Activated CD4-positive, alpha-beta T cell treated with anti-CD3 and anti-CD28 coated beads, Interleukin-2, amount 50 U/mL, for 48 hours (primary cell): ENCODE results near the gene MED25.

Experiments
- DNase-seq, 2 experiments: peaks; one replicate each; pipeline ENCODE4 v3.0.0-alpha.2; 2020

Gene MED25

DNA sequence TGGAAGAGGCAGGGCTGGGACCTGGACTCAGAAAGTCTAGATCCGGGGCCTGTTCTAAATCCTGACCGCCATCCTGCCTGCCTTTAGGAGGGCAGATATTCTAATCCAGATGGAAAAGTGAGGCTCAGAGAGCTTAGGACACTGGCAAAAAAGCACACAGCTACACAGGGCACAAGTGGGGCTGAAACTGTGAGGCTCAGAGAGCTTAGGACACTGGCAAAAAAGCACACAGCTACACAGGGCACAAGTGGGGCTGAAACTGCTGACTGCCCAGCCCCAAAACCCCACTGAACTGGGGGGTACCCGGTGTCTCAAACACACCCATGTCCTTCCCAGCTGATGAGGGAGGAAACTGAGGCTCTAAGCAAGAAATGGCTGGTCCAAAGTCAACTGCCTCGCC is 57.1 kb downstream of the MED25 start:
- DNase-seq = no peak

DNA sequence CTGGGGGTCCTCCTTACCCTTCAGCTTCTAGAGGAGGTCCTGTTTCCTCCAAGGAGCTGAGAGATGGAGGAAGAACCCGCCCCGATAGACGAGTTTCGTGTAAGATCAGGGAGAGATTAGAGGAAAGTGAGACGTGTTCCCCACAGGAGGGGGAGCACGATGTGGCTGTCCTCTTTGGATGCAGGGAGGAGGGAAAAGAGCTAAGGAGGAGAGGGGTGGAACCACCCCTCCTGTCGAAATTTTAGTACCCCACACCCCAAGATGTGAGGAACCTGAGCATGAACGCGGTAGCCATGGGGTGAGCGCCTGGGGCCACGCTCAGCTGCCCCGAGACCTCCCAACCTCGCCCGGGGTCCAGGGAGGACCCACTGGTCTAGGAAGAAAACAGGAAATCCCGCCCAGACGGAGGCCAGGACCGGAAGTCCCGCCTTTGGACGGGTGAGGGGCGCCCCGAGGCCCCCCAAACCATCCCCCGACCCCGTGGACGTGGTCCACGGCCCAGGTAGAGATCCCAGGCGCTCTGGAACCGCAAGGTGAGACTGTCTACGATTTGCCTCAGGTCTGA is 57.9 kb downstream of the MED25 start:
- DNase-seq = peak; percentile 67 to 74

DNA sequence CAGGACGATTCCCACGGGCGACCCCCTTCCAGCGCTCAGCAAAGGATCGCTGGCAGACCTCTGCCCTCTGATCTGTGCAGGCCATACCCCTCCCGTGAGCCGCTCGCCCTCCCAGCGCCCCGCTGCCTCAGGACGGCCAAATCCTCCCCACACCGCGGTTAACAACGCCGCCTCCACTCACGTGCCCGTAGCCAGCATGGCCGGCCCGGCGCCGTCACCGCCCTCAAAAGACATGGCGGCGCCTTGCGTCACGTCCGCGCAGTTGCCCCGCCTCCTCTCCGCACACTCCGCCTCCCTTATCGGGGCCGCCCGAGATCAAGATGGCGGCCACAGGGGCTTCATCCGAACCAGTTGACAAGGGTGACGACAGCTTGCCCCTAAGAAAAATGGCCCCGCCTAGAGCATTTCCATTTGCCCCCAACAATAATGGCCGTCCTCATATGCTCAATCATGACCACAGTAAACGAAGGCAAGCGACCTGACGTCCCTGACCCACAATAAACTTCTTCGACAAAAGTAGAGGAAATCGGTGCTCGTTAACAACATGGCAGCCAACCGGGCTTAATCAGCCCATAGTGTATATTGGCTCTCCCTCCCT is 58.4 kb downstream of the MED25 start:
- DNase-seq = peak; percentile 98

DNA sequence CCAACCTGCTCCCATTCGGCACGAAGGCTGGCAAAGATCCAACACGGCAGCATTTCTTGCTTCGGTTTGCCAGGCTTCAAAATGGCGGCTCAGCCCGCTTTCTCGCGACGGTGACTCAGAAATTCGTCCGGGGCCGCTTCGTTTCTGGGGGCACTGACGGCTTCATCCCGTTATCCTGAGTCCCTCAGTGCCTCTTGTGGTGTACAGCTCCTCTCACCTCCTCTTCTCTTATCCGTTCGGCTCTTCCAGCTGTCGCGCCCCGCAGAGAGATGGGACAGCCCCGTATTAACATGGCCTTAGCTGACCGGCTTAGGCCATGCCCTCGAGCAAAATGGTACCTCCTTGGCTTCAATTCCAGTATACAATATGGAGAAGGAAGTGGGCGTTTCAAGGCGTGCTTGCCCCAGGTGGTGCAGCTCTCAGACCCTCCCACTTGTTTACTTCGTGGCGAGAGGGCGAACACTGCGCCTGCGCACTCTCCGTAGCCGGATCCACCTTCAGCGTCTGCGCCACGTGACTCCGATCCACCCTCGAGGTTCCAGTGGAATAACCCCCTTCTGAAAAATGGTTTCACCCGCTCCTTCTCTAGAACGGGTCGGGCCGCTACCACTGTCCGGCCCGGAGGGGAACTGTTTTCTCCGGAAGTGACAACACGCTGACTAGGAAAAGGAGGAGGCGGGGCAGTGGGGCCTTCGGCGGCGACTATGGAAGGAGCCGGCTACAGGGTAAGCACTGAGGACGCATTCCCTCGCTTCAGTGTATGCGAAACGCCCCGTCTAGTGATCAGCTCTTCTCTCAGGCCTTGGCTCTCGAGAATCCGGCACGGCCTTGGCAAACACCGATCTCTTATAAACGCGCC is 59.2 kb downstream of the MED25 start, which contains the start of the genes AKT1S1 and TBC1D17:
AKT1S1 (minus strand) TSS at position 336 of the 859 bp plus-strand sequence. CDS start 4,060 bp downstream, outside the sequence.
TBC1D17 (plus strand) TSS at position 683 of the 859 bp plus-strand sequence; CDS start at position 705, 22 bp downstream.
- peak; percentile 96 to 98 for DNase-seq

DNA sequence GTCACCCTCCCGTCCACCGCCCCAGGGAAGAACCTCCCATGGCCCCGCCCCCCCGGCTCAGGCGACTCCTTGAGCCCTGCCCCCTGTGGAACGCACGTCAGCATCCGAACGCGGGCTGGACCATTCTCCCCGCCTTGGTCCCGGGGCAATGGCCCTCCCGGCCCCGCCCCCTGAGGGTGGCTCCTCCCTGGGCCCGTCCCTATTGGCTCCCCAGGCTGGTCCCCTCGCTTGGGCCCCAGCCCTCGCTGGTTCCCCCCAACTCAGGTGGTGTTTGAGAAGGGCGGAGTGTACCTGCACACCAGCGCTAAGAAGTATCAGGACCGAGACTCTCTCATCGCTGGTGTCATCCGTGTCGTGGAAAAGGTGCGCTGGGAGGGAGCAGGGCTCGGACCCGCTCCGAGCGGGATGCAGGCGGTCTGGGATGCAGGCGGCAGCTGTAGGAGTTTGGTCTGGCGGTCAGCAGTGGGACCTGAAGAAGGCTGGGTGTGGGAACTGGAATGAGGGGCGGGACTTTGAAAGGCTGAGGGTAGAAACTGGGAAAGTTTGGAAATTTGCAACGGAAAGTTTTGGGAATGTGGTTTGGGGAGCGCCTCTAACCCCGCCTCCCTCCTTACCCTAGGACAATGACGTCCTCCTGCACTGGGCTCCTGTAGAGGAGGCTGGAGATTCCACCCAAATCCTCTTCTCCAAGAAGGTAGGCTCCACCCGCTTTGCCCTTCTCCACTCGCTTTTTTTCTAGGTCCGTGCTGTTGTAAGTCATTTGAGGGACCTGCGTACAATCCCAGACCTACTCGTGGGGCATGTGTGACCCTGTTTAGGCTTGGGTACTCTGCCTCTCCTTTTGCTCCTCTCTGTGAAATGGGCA is 60.0 kb downstream of the MED25 start:
- peak; percentile 100 for DNase-seq

DNA sequence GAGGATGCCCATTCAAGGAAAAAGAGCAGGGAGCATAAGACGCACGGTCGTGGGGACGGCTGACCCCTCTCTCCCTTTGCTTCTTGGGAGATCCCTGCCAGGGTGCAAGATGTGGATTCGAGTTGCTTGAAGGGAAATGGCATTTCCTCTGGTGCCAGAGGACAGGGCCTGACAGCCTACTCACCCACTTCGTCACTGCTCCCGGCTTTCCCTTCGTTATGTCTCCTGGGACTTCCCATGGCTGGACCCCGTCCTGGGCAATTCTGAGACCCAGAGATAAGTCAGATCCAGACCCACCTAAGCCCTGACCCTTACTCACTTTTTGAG is 60.6 kb downstream of the MED25 start:
- DNase-seq = no peak

DNA sequence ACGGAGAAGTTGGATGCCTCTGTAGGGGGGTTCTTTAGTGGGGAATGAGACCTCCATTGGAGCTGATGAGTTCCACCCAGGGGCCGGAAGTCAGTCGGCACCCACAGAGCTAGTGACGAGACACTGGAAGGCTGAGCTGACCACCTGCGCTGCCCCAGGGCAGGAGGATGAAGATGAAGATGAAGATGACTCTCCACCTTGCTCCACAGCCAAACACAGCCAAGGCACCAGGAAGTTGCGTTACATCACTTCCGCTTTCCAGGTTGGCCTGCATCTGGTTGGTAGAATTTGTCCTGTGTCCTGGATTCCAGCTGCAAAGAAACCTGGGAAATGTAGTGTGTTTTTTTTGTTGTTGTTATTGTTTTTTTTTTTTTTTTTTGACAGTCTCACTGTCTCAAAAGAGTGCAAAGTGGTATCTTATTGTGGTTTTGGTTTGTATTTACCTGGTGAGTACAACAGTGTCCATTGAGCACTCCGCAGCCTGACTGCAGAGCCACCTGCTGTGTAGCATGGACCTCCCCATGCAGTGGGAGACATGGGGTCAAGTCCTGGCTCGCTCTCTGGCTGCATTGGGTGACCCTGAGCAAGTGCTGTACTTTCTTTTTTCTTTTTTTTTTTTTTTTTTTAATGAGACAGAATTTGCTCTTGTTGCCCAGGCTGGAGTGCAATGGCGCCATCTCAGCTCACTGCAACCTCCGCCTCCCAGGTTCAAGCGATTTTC is 61.3 kb downstream of the MED25 start:
- DNase-seq = no peak

DNA sequence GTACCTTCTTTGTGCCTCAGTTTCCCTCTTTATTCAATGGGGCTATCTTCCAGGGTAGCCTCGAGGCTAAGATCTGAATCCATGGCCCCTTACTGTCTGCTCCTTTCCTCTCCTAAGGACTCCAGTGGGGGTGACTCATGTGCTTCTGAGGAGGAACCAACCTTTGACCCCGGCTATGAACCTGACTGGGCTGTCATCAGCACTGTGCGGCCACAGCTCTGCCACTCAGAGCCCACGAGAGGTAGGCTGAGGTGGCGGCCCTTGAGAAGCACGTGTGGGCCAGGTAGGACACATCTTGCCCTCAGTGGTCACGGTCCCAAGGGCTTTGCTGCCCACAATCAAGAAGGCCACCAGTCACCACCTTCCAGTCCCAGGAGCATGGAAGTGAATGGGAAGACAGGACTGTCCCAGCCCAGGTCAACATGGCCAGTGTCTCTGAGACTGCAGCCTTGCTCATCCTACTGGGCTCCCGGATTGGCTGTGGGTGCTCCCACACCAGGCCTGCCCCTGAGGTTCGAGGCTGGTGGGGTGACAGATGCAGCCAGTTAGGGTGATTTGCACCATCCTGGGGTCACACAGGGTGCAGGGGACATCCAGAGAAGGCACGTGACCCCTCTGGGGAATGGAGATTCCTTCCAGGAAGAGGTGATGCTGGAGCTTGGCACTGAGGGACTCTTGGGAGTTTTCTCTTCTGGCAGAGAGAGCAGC is 62.2 kb downstream of the MED25 start:
- DNase-seq = no peak

DNA sequence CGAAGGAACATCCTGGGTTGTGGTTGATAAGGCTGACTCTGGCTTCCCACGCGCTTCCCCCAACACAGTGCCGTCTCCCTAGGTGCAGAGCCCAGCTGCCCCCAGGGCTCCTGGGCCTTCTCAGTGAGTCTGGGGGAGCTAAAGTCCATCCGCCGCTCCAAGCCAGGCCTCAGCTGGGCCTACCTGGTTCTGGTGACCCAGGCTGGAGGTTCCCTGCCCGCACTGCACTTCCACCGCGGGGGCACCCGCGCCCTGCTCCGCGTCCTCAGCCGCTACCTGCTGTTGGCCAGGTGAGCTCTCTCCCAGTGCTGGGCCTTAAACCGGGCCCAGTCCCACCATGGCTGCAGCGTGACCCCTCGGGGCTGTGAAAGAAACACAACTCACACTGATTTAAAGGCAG is 63.1 kb downstream of the MED25 start:
- DNase-seq = no peak

DNA sequence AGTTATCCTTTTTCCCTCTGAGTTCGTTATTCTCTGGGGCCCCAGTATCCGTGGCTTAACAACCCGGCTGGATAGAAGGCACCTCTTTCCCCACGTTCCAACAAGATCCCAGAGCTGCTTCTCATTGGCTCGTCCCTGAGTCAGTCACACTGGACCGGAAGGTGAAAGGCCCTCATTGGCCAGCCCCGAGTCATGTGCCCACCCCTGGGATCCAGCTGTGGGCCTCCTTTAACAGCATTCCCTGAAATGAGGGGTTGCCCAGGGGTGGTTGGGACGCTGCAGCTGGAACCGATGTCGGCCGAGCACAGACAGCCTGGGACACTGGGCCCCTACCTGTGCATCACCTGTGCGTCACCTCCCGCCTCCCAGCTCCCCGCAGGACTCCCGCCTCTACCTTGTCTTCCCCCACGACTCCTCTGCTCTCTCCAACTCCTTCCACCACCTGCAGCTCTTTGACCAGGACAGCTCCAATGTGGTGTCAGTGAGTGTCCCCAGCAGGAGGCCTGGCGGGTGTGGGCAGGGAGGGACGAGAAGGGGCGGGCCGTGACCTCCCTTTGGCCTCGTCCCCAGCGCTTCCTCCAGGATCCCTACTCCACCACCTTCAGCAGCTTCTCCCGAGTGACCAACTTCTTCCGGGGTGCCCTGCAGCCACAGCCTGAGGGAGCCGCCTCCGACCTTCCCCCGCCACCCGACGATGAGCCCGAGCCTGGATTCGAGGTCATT is 63.7 kb downstream of the MED25 start:
- DNase-seq = no peak

DNA sequence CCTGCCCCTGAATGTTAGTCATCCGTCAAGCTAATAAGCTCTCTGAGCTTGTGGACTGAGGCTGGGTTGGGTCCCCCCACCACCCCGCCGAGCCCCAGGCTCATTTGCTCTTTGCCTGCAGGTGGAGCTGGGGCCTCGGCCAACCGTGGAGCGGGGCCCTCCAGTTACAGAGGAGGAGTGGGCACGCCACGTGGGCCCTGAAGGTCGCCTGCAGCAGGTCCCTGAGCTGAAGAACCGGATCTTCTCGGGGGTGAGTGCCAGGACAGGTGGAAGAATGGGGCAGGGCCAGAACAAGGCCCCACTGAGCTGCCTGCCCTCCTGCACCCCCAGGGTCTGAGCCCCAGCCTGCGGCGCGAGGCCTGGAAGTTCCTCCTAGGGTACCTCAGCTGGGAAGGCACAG is 64.6 kb downstream of the MED25 start:
- DNase-seq = no peak

DNA sequence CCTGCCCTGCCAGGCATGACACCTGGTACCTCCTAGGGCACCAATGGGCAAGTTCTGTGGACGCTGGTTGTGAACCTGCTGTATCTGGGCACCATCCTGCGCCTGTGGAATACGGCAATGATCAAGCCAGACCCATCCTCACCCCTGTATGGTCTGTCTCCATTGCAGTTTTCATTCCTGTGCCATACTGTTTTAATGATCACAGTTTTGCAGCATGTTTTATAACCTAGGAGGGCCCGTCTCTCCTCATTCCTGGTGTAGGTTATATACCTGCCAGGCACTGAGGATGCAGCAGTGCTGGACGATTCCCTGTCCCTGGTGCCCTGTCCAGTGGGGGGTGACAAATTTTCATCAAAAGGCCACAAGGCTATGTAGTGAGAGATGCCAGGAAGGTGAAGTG is 65.0 kb downstream of the MED25 start:
- no peak for DNase-seq

DNA sequence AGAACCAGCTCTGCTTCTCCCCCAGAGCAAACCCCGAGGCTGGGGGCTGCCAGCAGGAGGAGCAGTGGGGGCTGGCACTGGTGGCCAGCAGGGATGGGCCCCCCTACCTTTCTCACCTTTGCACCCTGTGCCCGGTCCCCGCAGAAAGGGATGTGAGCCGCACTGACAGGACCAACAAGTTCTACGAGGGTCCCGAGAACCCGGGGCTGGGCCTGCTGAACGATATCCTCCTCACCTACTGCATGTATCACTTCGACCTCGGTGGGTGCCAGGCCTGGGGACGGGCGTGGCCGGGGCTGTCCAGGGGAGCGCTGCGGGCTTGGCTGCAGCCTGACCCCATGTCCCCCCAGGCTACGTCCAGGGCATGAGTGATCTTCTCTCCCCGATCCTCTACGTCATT is 66.0 kb downstream of the MED25 start:
- no peak for DNase-seq

DNA sequence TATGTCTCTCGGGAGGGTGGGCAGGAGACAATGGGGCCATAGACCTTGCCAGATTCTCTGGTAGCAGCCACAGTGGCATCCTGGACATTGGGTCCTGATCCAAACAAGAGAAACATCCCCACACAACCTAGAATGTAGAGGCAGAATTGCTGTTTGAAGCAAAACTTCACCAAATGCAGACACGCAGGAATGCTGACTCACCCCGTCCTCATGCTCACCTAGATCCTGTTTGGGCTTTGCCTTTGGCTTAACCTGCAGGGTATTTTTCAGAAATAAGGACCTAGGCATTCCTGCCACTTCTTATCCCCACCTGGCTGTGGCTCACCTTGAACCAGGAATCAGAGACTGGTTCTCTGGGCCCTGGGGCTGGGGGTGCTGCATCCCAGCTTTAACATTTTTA is 66.7 kb downstream of the MED25 start:
- no peak for DNase-seq
